Liver (tissue), 9 donors: ENCODE results near the gene AKNAD1. TPM values are rescaled to one million over a fixed set of nuclear protein-coding genes. Genes with fewer than 3 reads are reported as not detected.
"Not testable (repeated sequence)": the region's sequence is repeated elsewhere in the genome, so short reads cannot be mapped to it uniquely, and the experiment has no call there.

ENCODE experiments used
- DNase-seq: peaks from one replicate; pipeline ENCODE4 v3.0.0-alpha.2; 2017; ENCODE audit warnings: low spot score
- H3K27ac ChIP-seq, 2 donors: one replicate each; pipeline ENCODE4 v1.7.0; 2013; ENCODE audit warnings: inconsistent platforms in 2 of 2, low read length in 2 of 2, control low read depth in 1 of 2, low read depth in 1 of 2, mild to moderate bottlenecking in 1 of 2
- H3K27me3 ChIP-seq, 4 donors: one replicate each; pipeline versions ENCODE4 v1.6.1 to v1.7.0; 2013; ENCODE audit warnings: low read length in 3 of 4, inconsistent platforms in 1 of 4, mild to moderate bottlenecking in 1 of 4, moderate library complexity in 1 of 4; ENCODE audit not compliant: control insufficient read depth in 4 of 4, insufficient read depth in 4 of 4
- H3K36me3 ChIP-seq, 4 donors: one replicate each; pipeline versions ENCODE4 v1.6.1 to v1.7.0; 2013; ENCODE audit warnings: low read length in 3 of 4, mild to moderate bottlenecking in 3 of 4, low read depth in 1 of 4, moderate library complexity in 1 of 4; ENCODE audit not compliant: control insufficient read depth in 4 of 4, insufficient read depth in 3 of 4
- H3K4me1 ChIP-seq, 4 donors: one replicate each; pipeline versions ENCODE4 v1.6.1 to v1.7.0; 2013; ENCODE audit warnings: low read length in 3 of 4, mild to moderate bottlenecking in 3 of 4, moderate library complexity in 1 of 4; ENCODE audit not compliant: control insufficient read depth in 4 of 4, insufficient read depth in 4 of 4
- H3K4me3 ChIP-seq, 3 donors: one replicate each; pipeline versions ENCODE4 v1.6.1 to v1.7.0; 2013; ENCODE audit warnings: low read length in 3 of 3, control low read depth in 1 of 3, low read depth in 1 of 3, mild to moderate bottlenecking in 1 of 3
- H3K9ac ChIP-seq, 2 donors: one replicate each; pipeline ENCODE4 v1.7.0; 2013; ENCODE audit warnings: low read length in 2 of 2, mild to moderate bottlenecking in 2 of 2, moderate library complexity in 2 of 2, control low read depth in 1 of 2, low read depth in 1 of 2
- H3K9me3 ChIP-seq, 4 donors: one replicate each; pipeline versions ENCODE4 v1.6.1 to v1.7.0; 2013; ENCODE audit warnings: low read length in 3 of 4; ENCODE audit not compliant: control insufficient read depth in 4 of 4
- EGR1 ChIP-seq, 2 donors: IDR thresholded peaks; 2 replicates each; pipeline ENCODE4 v1.6.1; 2016 to 2018; ENCODE audit warnings: antibody characterized with exemption in 2 of 2, low read depth in 2 of 2
- FOXA1 ChIP-seq: IDR thresholded peaks from 2 replicates; pipeline ENCODE4 v1.6.1; 2016; ENCODE audit warnings: antibody characterized with exemption
- GABPA ChIP-seq, 2 donors: IDR thresholded peaks in 1 of 2; conservative IDR thresholded peaks in 1 of 2; 2 replicates each; pipeline ENCODE4 v1.6.1; 2016; ENCODE audit warnings: antibody characterized with exemption in 2 of 2, mild to moderate bottlenecking in 1 of 2, moderate library complexity in 1 of 2
- HNF4G ChIP-seq: IDR thresholded peaks from 2 replicates; pipeline ENCODE4 v1.6.1; 2016; ENCODE audit warnings: antibody characterized with exemption
- JUND ChIP-seq, 2 donors: IDR thresholded peaks; 2 replicates each; pipeline ENCODE4 v1.6.1; 2016; ENCODE audit warnings: antibody characterized with exemption in 2 of 2
- MAX ChIP-seq: IDR thresholded peaks from 2 replicates; pipeline ENCODE4 v1.6.1; 2016; ENCODE audit warnings: antibody characterized with exemption
- NR2F2 ChIP-seq: IDR thresholded peaks from 2 replicates; pipeline ENCODE4 v1.6.1; 2016; ENCODE audit warnings: antibody characterized with exemption
- RAD21 ChIP-seq, 2 donors: IDR thresholded peaks; 2 replicates each; pipeline ENCODE4 v1.6.1; 2016; ENCODE audit warnings: antibody characterized with exemption in 2 of 2, mild to moderate bottlenecking in 2 of 2
- REST ChIP-seq: IDR thresholded peaks from 2 replicates; pipeline ENCODE4 v1.6.1; 2016; ENCODE audit warnings: antibody characterized with exemption, mild to moderate bottlenecking
- RXRA ChIP-seq, 2 donors: IDR thresholded peaks; 2 replicates each; pipeline ENCODE4 v1.6.1; 2017 to 2018; ENCODE audit warnings: antibody characterized with exemption in 2 of 2, mild to moderate bottlenecking in 1 of 2
- SP1 ChIP-seq: IDR thresholded peaks from 2 replicates; pipeline ENCODE4 v1.6.1; 2018; ENCODE audit warnings: antibody characterized with exemption, mild to moderate bottlenecking
- TAF1 ChIP-seq: conservative IDR thresholded peaks from 2 replicates; pipeline ENCODE4 v1.6.1; 2016; ENCODE audit warnings: antibody characterized with exemption, mild to moderate bottlenecking
- YY1 ChIP-seq: IDR thresholded peaks from 2 replicates; pipeline ENCODE4 v1.6.1; 2016; ENCODE audit warnings: antibody characterized with exemption, mild to moderate bottlenecking
- WGBS: extraction: QIAGEN DNeasy Blood & Tissue Kit; methylation state at CpG from one replicate; pipeline ENCODE4 v1.1.7; 2013; 5-methylcytosine and 5-hydroxymethylcytosine counted together
- polyA plus RNA-seq, 2 donors: library from polyadenylated mRNA; stranded (reverse) in 1 of 2; unstranded in 1 of 2; fragments of 200-250 nt in 1 of 2; fragments of >200 nt in 1 of 2; fragmentation: Nextera tagmentation in 1 of 2; extraction: Ambion mirVana in 1 of 2; gene quantifications; one replicate each; pipeline versions ENCODE4 v1.2.1 to v1.2.3, GENCODE V29; 2013 to 2015
- total RNA-seq, 2 donors: library from RNA; depleted of rRNA; stranded (reverse); fragments of >200 nt; gene quantifications; one replicate each; pipeline ENCODE4 v1.2.3, GENCODE V29; 2014
- TF ChIP-seq, protein P1 (sequence below): IDR thresholded peaks from 2 replicates; pipeline ENCODE4 v1.6.1; 2016; ENCODE audit warnings: antibody characterized with exemption
- TF ChIP-seq, protein P2 (sequence below): IDR thresholded peaks from 2 replicates; pipeline ENCODE4 v1.6.1; 2016; ENCODE audit warnings: antibody characterized with exemption
- donor health status: healthy.
- donor health status: healthy.
- donor health status: healthy.
- donor health status: healthy.
- donor health status: healthy.

The AKNAD1 gene
- total and polyA plus RNA-seq, 4 donors = not detected

GRCh38 chr1:108892356-108893140 is 35.7 kb upstream of the AKNAD1 start (continued):
- TF ChIP-seq REST = no peak
- TF ChIP-seq YY1 = no peak
- TF ChIP-seq TAF1 = no peak
- no peak for TF ChIP-seq JUND (IDR thresholded peaks at IDR 0.05)
- no peak for TF ChIP-seq NR2F2
- TF ChIP-seq SP1 = no peak

GRCh38 chr1:108889706-108890384 is 33.0 kb upstream of the AKNAD1 start:
- TF ChIP-seq RAD21 (IDR thresholded peaks at IDR 0.05) (no peak), RXRA (IDR thresholded peaks at IDR 0.05) (no peak)
- TF ChIP-seq, protein P1, sequence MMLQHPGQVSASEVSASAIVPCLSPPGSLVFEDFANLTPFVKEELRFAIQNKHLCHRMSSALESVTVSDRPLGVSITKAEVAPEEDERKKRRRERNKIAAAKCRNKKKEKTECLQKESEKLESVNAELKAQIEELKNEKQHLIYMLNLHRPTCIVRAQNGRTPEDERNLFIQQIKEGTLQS = no peak
- no peaks in the 10 kb centered on the region for H3K9me3 ChIP-seq
- DNase-seq = no peak
- no peak overlapping the region for H3K27ac ChIP-seq
- no peaks in the 10 kb centered on the region for H3K36me3 ChIP-seq
- no peak overlapping the region for H3K9ac ChIP-seq
- no peak overlapping the region for H3K4me3 ChIP-seq
- WGBS = 81% methylated on average over 7 of the region's 7 CpGs
- H3K27me3 ChIP-seq = no peaks in the 10 kb centered on the region
- H3K4me1 ChIP-seq = no peaks in the 10 kb centered on the region

DNA sequence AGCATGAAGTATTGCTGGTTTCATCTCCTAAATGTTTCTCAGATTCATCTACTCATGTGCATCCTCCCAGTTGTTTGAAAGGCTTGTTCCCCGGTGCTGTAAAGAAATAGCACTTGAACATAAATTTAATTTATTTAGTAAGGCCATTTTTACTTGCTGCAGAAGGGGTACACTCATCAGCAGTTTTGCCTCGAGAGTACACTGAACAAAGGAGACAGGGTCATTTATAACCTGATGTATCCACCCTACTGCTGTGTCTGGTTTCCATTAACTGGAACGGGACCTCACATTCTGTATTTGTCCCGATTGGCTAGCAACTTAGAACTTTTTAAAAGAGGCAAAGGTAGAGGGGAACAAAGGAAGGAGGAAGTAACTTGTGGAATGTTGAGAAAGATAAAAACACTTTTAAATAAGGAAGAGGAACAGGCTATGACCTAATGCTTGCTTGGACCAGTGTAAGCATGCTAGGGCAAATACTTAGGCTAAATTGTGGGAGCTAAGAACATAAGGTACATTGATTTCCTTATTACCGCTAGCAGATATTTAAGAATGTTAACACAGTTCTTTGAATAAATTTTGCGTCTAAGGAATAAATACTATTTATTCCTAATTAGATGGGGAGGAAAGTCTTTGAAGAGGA is 32.2 kb upstream of the AKNAD1 start:
- H3K4me1 ChIP-seq, H3K9me3 ChIP-seq, DNase-seq, H3K27me3 ChIP-seq, H3K9ac ChIP-seq, H3K36me3 ChIP-seq, H3K27ac ChIP-seq, H3K4me3 ChIP-seq: not testable (repeated sequence)
- 81% methylated on average over 6 of the region's 6 CpGs for WGBS

GRCh38 chr1:108886292-108886691 is 29.4 kb upstream of the AKNAD1 start:
- no peak for DNase-seq
- Histone ChIP-seq H3K4me3 (no peak overlapping the region), H3K36me3 (no peaks in the 10 kb centered on the region), H3K9me3 (no peaks in the 10 kb centered on the region), H3K27me3 (no peaks in the 10 kb centered on the region), H3K27ac (no peak overlapping the region), H3K9ac (no peak overlapping the region), H3K4me1 (no peaks in the 10 kb centered on the region)
- 98% methylated on average over 2 of the region's 2 CpGs for WGBS
- TF ChIP-seq, protein P2, sequence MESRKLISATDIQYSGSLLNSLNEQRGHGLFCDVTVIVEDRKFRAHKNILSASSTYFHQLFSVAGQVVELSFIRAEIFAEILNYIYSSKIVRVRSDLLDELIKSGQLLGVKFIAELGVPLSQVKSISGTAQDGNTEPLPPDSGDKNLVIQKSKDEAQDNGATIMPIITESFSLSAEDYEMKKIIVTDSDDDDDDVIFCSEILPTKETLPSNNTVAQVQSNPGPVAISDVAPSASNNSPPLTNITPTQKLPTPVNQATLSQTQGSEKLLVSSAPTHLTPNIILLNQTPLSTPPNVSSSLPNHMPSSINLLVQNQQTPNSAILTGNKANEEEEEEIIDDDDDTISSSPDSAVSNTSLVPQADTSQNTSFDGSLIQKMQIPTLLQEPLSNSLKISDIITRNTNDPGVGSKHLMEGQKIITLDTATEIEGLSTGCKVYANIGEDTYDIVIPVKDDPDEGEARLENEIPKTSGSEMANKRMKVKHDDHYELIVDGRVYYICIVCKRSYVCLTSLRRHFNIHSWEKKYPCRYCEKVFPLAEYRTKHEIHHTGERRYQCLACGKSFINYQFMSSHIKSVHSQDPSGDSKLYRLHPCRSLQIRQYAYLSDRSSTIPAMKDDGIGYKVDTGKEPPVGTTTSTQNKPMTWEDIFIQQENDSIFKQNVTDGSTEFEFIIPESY = no peak
- TF ChIP-seq HNF4G = no peak
- no peak for TF ChIP-seq YY1
- TF ChIP-seq FOXA1 = no peak
- TF ChIP-seq, protein P1 = no peak
- no peak for TF ChIP-seq MAX
- TF ChIP-seq EGR1 (IDR thresholded peaks at IDR 0.05; ENCODE audit: low read depth in 2 of 2) = no peak
- TF ChIP-seq GABPA (IDR thresholded peaks at IDR 0.05 in 1 of 2, conservative IDR thresholded peaks at IDR 0.05 in 1 of 2) = no peak
- no peak for TF ChIP-seq TAF1
